ENCODE results near the gene GDPD5. TPM values are rescaled to one million over a fixed set of nuclear protein-coding genes. Genes with fewer than 3 reads are reported as not detected.

GDPD5 gene
- polyA plus RNA-seq, 2 donors: 1.9 to 3.0 TPM

GRCh38 chr11:75467881-75468280 is 57.9 kb downstream of the GDPD5 start:
- Histone ChIP-seq H3K27ac (ENCODE audit: low read depth in 2 of 2, low read length in 1 of 2) (no peak overlapping the region), H3K4me3 (ENCODE audit: low read depth in 1 of 2, low read length in 2 of 2) (no peak overlapping the region), H3K27me3 (ENCODE audit: control insufficient read depth in 1 of 2, insufficient read depth in 2 of 2, low read length in 2 of 2) (no peaks in the 10 kb centered on the region), H3K4me1 (ENCODE audit: control insufficient read depth in 2 of 2, insufficient read depth in 2 of 2, low read length in 1 of 2) (peaks cover 0 to 4% of the 10 kb centered on the region in 2 donors), H3K36me3 (ENCODE audit: control insufficient read depth in 2 of 2, insufficient read depth in 2 of 2, low read length in 1 of 2) (peaks cover 0 to 2% of the 10 kb centered on the region in 2 donors), H3K9me3 (ENCODE audit: control insufficient read depth in 2 of 2, insufficient read depth in 1 of 2, low read depth in 1 of 2, low read length in 1 of 2) (no peaks in the 10 kb centered on the region)
- 87 to 93% methylated on average over 4 of the region's 4 CpGs for WGBS, 2 donors

GRCh38 chr11:75467311-75467710 is 58.4 kb downstream of the GDPD5 start:
- 89 to 97% methylated on average over 8 of the region's 8 CpGs for WGBS, 2 donors
- Histone ChIP-seq H3K4me3 (ENCODE audit: low read depth in 1 of 2, low read length in 2 of 2) (no peak overlapping the region), H3K9me3 (ENCODE audit: control insufficient read depth in 2 of 2, insufficient read depth in 1 of 2, low read depth in 1 of 2, low read length in 1 of 2) (no peaks in the 10 kb centered on the region), H3K4me1 (ENCODE audit: control insufficient read depth in 2 of 2, insufficient read depth in 2 of 2, low read length in 1 of 2) (peaks cover 0 to 4% of the 10 kb centered on the region in 2 donors), H3K36me3 (ENCODE audit: control insufficient read depth in 2 of 2, insufficient read depth in 2 of 2, low read length in 1 of 2) (peaks cover 0 to 2% of the 10 kb centered on the region in 2 donors), H3K27ac (ENCODE audit: low read depth in 2 of 2, low read length in 1 of 2) (no peak overlapping the region), H3K27me3 (ENCODE audit: control insufficient read depth in 1 of 2, insufficient read depth in 2 of 2, low read length in 2 of 2) (no peaks in the 10 kb centered on the region)

DNA sequence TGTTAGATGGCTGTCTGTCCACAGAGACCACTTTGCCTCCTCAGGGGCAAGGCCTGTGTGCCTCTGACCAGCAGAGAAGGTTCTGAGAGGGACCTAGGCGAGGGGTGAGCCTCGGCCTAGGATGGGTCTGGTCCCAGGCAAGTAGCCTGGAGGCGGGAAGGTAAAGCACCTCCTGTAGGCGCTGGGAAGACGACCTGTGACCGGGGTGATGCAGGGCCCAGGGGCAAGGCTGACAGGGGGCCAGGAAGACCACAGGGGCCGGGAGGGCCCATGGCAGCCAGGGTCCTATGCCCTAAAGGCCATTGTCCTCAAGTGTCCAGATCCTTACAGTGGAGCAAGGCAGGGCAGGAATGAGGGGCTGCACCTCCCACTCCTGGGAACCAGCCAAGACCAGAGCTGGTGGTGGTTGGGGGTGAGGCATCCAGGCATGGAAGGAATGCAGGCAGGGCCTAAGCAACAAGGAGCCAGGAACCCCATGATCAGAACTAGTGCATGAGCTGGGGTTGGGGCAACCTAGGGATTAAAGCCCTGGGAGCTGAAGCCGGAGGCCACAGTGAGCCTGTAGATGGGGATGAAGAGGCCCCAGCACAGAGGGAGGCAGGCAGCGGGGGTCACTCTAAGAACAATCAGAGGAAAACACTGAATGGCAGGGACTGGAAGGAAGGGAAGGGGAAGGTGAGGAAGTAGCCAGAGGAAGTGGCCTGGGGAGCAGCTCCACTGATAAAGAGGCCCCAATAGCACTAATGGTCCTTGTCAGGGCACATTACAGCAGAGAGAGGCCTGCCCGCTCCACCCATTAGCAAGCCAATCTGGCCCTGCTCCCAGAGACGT is 59.8 kb downstream of the GDPD5 start:
- H3K36me3 ChIP-seq (ENCODE audit: control insufficient read depth in 2 of 2, insufficient read depth in 2 of 2, low read length in 1 of 2): peaks cover 0 to 2% of the 10 kb centered on the region in 2 donors
- no peaks in the 10 kb centered on the region for H3K27me3 ChIP-seq (ENCODE audit: control insufficient read depth in 1 of 2, insufficient read depth in 2 of 2, low read length in 2 of 2)
- peaks cover 0 to 4% of the 10 kb centered on the region in 2 donors for H3K4me1 ChIP-seq (ENCODE audit: control insufficient read depth in 2 of 2, insufficient read depth in 2 of 2, low read length in 1 of 2)
- no peaks in the 10 kb centered on the region for H3K9me3 ChIP-seq (ENCODE audit: control insufficient read depth in 2 of 2, insufficient read depth in 1 of 2, low read depth in 1 of 2, low read length in 1 of 2)
- no peak overlapping the region for H3K27ac ChIP-seq (ENCODE audit: low read depth in 2 of 2, low read length in 1 of 2)
- 83% methylated on average over 11 of the region's 11 CpGs for WGBS, 2 donors
- H3K4me3 ChIP-seq (ENCODE audit: low read depth in 1 of 2, low read length in 2 of 2): no peak overlapping the region

DNA sequence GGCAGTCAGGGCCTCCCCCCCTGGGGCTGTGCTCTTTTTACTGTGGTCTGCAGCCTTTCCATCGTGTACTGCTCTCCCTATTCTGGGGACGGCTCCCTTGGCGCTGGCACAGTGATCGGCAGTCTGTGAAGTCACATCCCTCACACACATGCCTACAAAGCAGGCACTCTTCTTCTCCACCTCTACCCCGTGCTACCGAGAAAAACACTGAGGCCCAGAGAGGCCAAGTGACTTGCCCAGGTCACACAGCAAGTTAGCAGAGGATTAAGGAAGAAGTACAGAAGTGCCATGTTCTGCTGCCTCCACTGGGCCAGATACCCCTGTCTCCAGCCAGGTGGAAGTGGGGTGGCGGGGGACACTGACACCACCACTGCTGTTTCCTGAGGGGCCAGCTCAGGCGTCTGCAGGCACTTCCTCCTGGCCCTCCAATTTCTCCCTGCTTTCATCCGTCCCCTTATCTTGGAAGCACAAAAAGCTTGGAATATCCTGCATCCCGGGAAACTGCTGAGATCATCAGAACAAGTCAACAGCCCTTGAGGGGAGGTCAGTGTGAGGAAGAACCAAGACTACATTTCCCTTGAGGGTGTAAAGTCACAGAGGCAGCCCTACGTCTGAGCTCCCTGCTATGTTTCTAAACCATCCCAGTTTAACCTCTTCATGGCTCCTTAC is 62.5 kb downstream of the GDPD5 start:
- H3K36me3 ChIP-seq (ENCODE audit: control insufficient read depth in 2 of 2, insufficient read depth in 2 of 2, low read length in 1 of 2): peaks cover 0 to 3% of the 10 kb centered on the region in 2 donors
- WGBS, 2 donors: 66 to 68% methylated on average over 11 of the region's 11 CpGs
- no peak overlapping the region for H3K27ac ChIP-seq (ENCODE audit: low read depth in 2 of 2, low read length in 1 of 2)
- H3K9me3 ChIP-seq (ENCODE audit: control insufficient read depth in 2 of 2, insufficient read depth in 1 of 2, low read depth in 1 of 2, low read length in 1 of 2): no peaks in the 10 kb centered on the region
- no peaks in the 10 kb centered on the region for H3K27me3 ChIP-seq (ENCODE audit: control insufficient read depth in 1 of 2, insufficient read depth in 2 of 2, low read length in 2 of 2)
- no peak overlapping the region for H3K4me3 ChIP-seq (ENCODE audit: low read depth in 1 of 2, low read length in 2 of 2)
- H3K4me1 ChIP-seq (ENCODE audit: control insufficient read depth in 2 of 2, insufficient read depth in 2 of 2, low read length in 1 of 2): peaks cover 0 to 4% of the 10 kb centered on the region in 2 donors

- H3K9me3 ChIP-seq (ENCODE audit: control insufficient read depth in 2 of 2, insufficient read depth in 1 of 2, low read depth in 1 of 2, low read length in 1 of 2): no peaks in the 10 kb centered on the region
- no peak overlapping the region for H3K4me3 ChIP-seq (ENCODE audit: low read depth in 1 of 2, low read length in 2 of 2)
- no peaks in the 10 kb centered on the region for H3K27me3 ChIP-seq (ENCODE audit: control insufficient read depth in 1 of 2, insufficient read depth in 2 of 2, low read length in 2 of 2)
- peaks cover 0 to 4% of the 10 kb centered on the region in 2 donors for H3K4me1 ChIP-seq (ENCODE audit: control insufficient read depth in 2 of 2, insufficient read depth in 2 of 2, low read length in 1 of 2)
- no peak overlapping the region for H3K27ac ChIP-seq (ENCODE audit: low read depth in 2 of 2, low read length in 1 of 2)
- H3K36me3 ChIP-seq (ENCODE audit: control insufficient read depth in 2 of 2, insufficient read depth in 2 of 2, low read length in 1 of 2): peaks cover 0 to 3% of the 10 kb centered on the region in 2 donors
- 76 to 83% methylated on average over 5 of the region's 5 CpGs for WGBS, 2 donors
Observed at GRCh38 chr11:75462117-75462653, 63.6 kb downstream of the GDPD5 start.

DNA sequence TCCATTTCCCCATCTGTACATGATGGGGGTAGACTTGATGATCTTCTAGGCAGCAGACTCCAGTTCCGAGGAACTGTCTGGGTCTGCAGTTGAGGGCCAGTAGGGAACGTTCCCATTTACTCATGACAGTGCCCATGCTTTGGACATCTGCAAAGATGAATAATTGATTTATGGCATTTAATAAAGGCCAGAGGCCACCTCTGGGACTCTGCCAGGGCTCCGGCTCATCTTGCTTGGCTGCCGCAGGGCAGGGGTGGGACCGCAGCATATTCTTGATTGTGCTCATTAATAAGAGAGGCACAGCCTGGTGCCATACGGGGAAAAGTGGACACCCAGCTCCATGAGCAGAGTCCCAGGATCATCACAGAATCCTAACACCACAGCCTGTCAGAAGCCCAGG is 64.6 kb downstream of the GDPD5 start:
- Histone ChIP-seq H3K27ac (ENCODE audit: low read depth in 2 of 2, low read length in 1 of 2) (no peak overlapping the region), H3K36me3 (ENCODE audit: control insufficient read depth in 2 of 2, insufficient read depth in 2 of 2, low read length in 1 of 2) (peaks cover 0 to 3% of the 10 kb centered on the region in 2 donors), H3K27me3 (ENCODE audit: control insufficient read depth in 1 of 2, insufficient read depth in 2 of 2, low read length in 2 of 2) (no peaks in the 10 kb centered on the region), H3K4me1 (ENCODE audit: control insufficient read depth in 2 of 2, insufficient read depth in 2 of 2, low read length in 1 of 2) (peaks cover 0 to 4% of the 10 kb centered on the region in 2 donors), H3K4me3 (ENCODE audit: low read depth in 1 of 2, low read length in 2 of 2) (no peak overlapping the region), H3K9me3 (ENCODE audit: control insufficient read depth in 2 of 2, insufficient read depth in 1 of 2, low read depth in 1 of 2, low read length in 1 of 2) (no peaks in the 10 kb centered on the region)
- 73 to 87% methylated on average over 6 of the region's 6 CpGs for WGBS, 2 donors

DNA sequence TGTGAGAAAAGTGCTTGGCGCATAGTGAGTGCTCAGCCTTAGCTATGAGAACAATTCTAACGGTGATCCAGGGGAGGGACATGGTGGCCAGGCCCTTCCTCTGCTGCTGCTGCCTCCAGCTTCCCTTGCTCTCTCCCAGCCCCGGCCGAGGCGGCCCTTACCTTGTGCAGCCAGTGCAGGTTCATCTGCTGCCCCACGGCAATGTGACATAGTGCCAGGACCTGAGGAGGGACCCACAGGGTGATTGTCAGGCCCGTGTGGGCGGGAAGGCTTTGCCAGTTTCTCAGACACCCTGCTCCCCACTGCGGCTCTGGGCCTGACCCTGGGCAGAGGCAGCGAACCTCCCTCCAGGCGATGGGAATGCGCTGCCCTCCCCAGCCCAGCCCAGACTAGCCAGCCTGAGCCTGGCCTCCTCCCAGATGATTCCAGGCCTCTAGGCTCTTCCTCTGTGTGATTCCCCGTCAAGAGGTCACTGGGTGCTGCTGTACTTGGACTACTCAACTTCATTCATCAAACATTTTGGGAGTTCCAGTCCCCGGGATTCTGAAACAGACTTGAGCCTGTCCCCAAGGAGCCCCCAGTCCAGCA is 69.1 kb downstream of the GDPD5 start:
- Histone ChIP-seq H3K36me3 (ENCODE audit: control insufficient read depth in 2 of 2, insufficient read depth in 2 of 2, low read length in 1 of 2) (peaks cover 0 to 3% of the 10 kb centered on the region in 2 donors), H3K9me3 (ENCODE audit: control insufficient read depth in 2 of 2, insufficient read depth in 1 of 2, low read depth in 1 of 2, low read length in 1 of 2) (no peaks in the 10 kb centered on the region), H3K4me3 (ENCODE audit: low read depth in 1 of 2, low read length in 2 of 2) (no peak overlapping the region), H3K4me1 (ENCODE audit: control insufficient read depth in 2 of 2, insufficient read depth in 2 of 2, low read length in 1 of 2) (no peaks in the 10 kb centered on the region), H3K27ac (ENCODE audit: low read depth in 2 of 2, low read length in 1 of 2) (no peak overlapping the region), H3K27me3 (ENCODE audit: control insufficient read depth in 1 of 2, insufficient read depth in 2 of 2, low read length in 2 of 2) (no peaks in the 10 kb centered on the region)
- 74 to 76% methylated on average over 14 of the region's 14 CpGs for WGBS, 2 donors

- H3K27ac ChIP-seq (ENCODE audit: low read depth in 2 of 2, low read length in 1 of 2): no peak overlapping the region
- no peaks in the 10 kb centered on the region for H3K36me3 ChIP-seq (ENCODE audit: control insufficient read depth in 2 of 2, insufficient read depth in 2 of 2, low read length in 1 of 2)
- H3K4me1 ChIP-seq (ENCODE audit: control insufficient read depth in 2 of 2, insufficient read depth in 2 of 2, low read length in 1 of 2): no peaks in the 10 kb centered on the region
- H3K27me3 ChIP-seq (ENCODE audit: control insufficient read depth in 1 of 2, insufficient read depth in 2 of 2, low read length in 2 of 2): no peaks in the 10 kb centered on the region
- 71 to 78% methylated on average over 5 of the region's 5 CpGs for WGBS, 2 donors
- no peak overlapping the region for H3K4me3 ChIP-seq (ENCODE audit: low read depth in 1 of 2, low read length in 2 of 2)
- H3K9me3 ChIP-seq (ENCODE audit: control insufficient read depth in 2 of 2, insufficient read depth in 1 of 2, low read depth in 1 of 2, low read length in 1 of 2): no peaks in the 10 kb centered on the region
Observed at GRCh38 chr11:75454987-75455386, 70.8 kb downstream of the GDPD5 start.

- no peaks in the 10 kb centered on the region for H3K9me3 ChIP-seq (ENCODE audit: control insufficient read depth in 2 of 2, insufficient read depth in 1 of 2, low read depth in 1 of 2, low read length in 1 of 2)
- no peak overlapping the region for H3K27ac ChIP-seq (ENCODE audit: low read depth in 2 of 2, low read length in 1 of 2)
- H3K36me3 ChIP-seq (ENCODE audit: control insufficient read depth in 2 of 2, insufficient read depth in 2 of 2, low read length in 1 of 2): no peaks in the 10 kb centered on the region
- H3K4me3 ChIP-seq (ENCODE audit: low read depth in 1 of 2, low read length in 2 of 2): no peak overlapping the region
- 57 to 59% methylated on average over 9 of the region's 9 CpGs for WGBS, 2 donors
- no peaks in the 10 kb centered on the region for H3K4me1 ChIP-seq (ENCODE audit: control insufficient read depth in 2 of 2, insufficient read depth in 2 of 2, low read length in 1 of 2)
- H3K27me3 ChIP-seq (ENCODE audit: control insufficient read depth in 1 of 2, insufficient read depth in 2 of 2, low read length in 2 of 2): no peaks in the 10 kb centered on the region
Observed at GRCh38 chr11:75453916-75454655, 71.7 kb downstream of the GDPD5 start.

Data from esophagus (tissue), 2 donors.